Cardiac fibroblast (primary cell): ENCODE measurements around the gene TM4SF1.
A peak's percentile ranks its signal among the peaks of the same experiment; 100 is the strongest.

Source experiments
- DNase-seq, 2 donors: peaks; one replicate each; pipeline versions ENCODE4 v3.0.0 to v3.0.0-alpha.2; 2010; ENCODE audit warnings: low read depth in 2 of 2
- H3K4me3 ChIP-seq, 2 donors: replicated peaks in 1 of 2; 1 replicate in 1 of 2; 2 replicates in 1 of 2; pipeline ENCODE4 v1.5.1; 2011; ENCODE audit warnings: low read depth in 2 of 2, low read length in 2 of 2, mild to moderate bottlenecking in 2 of 2, moderate library complexity in 1 of 2
- CTCF ChIP-seq: IDR thresholded peaks from one replicate; pipeline ENCODE4 v1.5.1; 2011; ENCODE audit warnings: low read depth, mild to moderate bottlenecking, low read length, inconsistent platforms

The TM4SF1 gene

DNA sequence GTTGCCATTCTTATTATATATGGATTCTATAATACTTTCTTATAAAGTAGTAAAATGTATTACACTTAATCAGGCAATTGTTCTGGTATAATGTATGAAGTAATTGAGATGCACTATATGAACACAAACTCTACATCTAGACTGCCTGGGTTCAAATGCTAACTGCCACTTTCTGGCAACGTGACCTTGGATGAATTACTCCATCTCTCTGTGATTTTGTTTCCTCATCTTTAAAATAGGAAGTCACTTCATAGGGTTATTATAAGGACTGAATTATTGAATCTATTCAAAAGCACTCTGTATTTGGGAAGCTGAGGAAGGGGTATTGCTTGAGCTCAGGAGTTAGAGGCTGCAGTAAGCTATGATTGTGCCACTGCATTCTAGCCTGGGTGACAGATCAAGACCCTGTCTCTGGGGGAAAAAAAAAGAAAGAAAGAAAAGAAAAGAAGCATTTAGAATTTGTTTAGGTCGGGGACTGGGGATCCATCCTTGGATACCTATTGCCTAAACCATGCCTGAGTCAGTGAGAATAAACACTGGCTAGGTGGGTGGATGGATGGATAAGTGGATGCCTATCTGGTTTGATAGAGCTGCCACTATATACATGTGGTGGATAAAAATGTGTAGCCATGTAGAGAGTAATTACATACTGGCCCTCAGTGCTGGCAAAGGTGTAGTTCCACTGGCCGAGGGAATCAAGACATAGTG, 2.5 kb downstream of the TM4SF1 start:
- TF ChIP-seq CTCF, result no peak
- no peak for DNase-seq
- peak overlapping the region; percentile 62 to 76 for H3K4me3 ChIP-seq

DNA sequence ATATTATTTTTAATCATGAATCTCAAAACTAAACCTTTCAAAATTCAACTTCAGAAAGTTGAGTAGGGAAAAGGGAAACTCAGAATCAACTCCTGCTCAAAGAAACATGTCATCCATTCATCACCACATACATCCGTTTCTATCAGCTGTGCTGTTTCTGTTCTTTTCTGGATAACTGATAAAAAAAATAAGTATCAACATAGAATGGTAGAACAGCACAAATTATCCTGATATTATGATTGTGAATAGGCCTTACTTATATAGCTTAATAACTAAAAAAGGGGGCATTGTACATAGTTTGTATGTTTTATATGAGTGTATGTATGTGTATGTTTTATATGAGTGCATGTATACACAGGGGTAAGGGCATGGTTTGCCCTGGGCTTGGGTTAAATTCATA, 3.1 kb downstream of the TM4SF1 start:
- peak in 1 of 2 donors; percentile 25 for DNase-seq
- TF ChIP-seq CTCF, result no peak
- H3K4me3 ChIP-seq, result peak overlapping the region; percentile 9 to 76

- DNase-seq, result peak; percentile 80 to 93
- no peak for TF ChIP-seq CTCF
- peak overlapping the region in 1 of 2 donors; percentile 76 for H3K4me3 ChIP-seq
These were observed 4.0 kb downstream of the TM4SF1 start for GRCh38 chr3:149373235-149374125.

GRCh38 chr3:149371723-149372114, 5.7 kb downstream of the TM4SF1 start:
- TF ChIP-seq CTCF, result no peak
- H3K4me3 ChIP-seq, result no peak overlapping the region
- DNase-seq, result peak in 1 of 2 donors; percentile 15

DNA sequence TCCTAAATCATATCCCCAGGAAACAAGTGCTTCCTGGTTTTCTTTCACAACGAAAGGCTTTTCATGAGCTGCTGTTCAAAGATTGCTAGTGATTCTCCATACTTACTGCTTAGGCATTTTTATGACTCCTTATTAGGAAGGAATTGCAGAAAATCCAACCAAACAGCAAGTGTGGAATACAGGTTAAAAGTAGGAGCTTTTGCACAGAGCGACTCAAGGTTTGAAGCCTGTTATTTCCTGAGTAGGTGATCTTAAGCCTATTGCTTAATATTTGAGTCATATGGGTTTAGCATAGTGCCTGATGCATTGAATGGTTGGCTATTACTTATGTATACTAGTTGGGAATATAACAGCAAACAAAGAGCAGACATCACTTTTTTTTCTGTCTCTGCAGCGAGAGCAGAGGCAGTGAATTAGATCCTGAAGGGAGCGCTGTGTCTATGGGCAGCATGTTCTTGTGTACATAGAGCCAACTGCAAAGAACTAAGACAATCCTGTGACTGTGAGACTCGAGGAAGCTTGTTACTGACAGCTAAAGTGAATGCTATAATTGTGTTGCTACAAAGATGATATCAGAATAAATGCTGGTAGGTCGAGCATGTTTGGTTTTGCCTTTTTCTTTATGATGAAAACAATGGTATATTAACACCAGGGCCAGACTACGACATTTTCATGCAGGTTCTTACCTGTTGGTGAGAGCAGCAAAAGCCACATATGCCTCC, 6.3 kb downstream of the TM4SF1 start:
- peak; percentile 64 to 73 for DNase-seq
- no peak overlapping the region for H3K4me3 ChIP-seq
- no peak for TF ChIP-seq CTCF

DNA sequence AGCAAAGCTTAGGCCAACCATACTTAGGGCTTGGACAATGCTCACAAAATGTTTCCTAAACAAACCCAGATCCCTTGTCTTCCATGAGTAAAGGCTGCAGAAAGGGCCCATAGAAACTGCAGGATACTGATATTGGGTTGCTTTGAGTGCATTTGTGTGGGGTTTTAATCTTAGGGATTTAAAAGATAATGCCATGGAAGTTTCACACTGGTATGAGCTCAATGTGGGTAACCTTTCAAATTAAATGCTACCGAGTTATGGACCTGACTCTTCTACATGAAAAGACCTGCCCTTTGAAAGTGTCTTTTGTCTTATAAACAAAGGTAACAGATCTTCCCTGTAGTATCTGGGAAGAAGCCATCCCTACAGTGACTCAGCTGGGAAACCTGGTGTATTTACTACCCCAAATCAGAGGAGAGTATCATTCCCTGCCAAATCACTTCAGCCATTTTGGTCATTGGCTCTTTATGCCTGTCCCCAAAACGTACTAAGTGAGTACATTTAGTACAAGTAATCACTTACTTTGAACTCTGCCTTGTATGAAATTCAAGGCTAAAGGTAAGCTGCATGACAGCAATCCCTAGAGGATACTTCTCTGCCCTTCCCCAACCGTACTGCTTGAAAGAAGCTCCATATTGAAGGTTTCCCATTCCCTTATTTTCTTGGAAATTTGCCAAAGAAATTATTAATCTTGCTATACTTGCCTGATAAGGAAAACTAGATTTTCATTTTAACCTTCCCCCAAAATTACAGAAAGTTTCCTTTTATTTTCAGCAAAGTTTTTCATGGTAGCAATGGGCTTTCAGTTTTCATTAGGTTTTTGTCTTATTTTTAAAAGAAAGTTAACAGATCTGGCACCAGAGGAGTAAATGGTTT, 7.2 kb downstream of the TM4SF1 start:
- DNase-seq, result peak in 1 of 2 donors; percentile 41
- H3K4me3 ChIP-seq, result no peak overlapping the region
- no peak for TF ChIP-seq CTCF
